IgD-negative memory B cell (primary cell): ENCODE data around the gene SELENOI. TPM values are rescaled to one million over a fixed set of nuclear protein-coding genes. Genes with fewer than 3 reads are reported as not detected.

Source experiments
- H3K27ac Mint-ChIP-seq, 3 donors: one replicate each; pipeline ENCODE4 v1.8.0; 2020 to 2022; ENCODE audit warnings: mild to moderate bottlenecking in 3 of 3, mixed read lengths in 3 of 3, moderate library complexity in 1 of 3
- H3K27me3 Mint-ChIP-seq: one replicate; pipeline ENCODE4 v1.8.0; 2021; ENCODE audit warnings: mixed read lengths
- H3K36me3 Mint-ChIP-seq: one replicate; pipeline ENCODE4 v1.8.0; 2020; ENCODE audit warnings: mild to moderate bottlenecking, mixed read lengths
- H3K4me1 Mint-ChIP-seq, 3 donors: one replicate each; pipeline ENCODE4 v1.8.0; 2020 to 2022; ENCODE audit warnings: mixed read lengths in 3 of 3, mild to moderate bottlenecking in 1 of 3
- H3K4me3 Mint-ChIP-seq, 4 donors: one replicate each; pipeline ENCODE4 v1.8.0; 2020 to 2022; ENCODE audit warnings: mild to moderate bottlenecking in 4 of 4, mixed read lengths in 4 of 4, moderate library complexity in 3 of 4
- H3K9me3 Mint-ChIP-seq, 3 donors: one replicate each; pipeline ENCODE4 v1.8.0; 2020 to 2021; ENCODE audit warnings: mixed read lengths in 3 of 3, mild to moderate bottlenecking in 1 of 3
- polyA plus RNA-seq: library from polyadenylated mRNA; unstranded; fragments of 300-500 nt; fragmentation: Illumina TruSeq; gene quantifications from one replicate; pipeline ENCODE4 v1.2.3, GENCODE V29; 2021

SELENOI gene
- polyA plus RNA-seq, 1 donor from 2014 or later, result 2.6 TPM

DNA sequence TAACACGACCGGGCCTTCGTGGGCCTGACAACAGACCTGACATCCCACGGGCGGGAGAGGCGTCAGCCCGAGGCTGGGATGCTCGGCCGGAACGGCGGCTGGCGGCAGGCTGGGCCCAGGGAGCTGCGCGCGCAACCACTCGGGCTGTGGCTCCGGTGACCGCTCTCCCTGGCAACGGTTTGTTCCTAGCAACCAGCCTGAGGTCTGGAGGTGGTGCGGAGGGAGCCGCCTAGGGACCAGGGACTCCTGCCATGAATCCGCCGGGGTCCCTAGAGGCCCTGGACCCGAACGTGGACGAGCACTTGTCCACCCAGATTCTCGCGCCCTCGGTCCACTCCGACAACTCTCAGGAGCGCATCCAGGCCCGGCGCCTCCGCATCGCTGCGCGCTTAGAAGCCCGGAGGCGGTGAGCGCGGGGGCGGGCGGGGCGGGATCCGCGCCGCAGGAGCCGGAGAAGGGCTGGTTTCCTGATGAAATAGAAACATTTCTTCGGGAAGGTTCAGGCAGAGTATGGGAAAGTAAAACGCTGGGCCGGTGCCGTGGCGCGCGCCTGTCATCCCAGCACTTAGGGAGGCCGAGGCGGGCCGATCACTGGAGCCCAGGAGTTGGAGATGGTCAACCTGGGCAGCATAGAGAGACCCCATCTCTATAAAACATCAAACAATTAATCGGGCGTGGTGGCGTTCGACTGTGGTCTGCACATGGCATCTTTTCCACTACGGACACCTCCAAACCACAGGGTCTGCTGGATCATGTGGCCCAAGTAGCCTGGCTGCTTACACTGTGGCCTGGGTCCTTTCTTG lies 56.0 kb downstream of the SELENOI start, which contains the start of gene DRC1:
Gene DRC1, plus strand, starts transcription at position 182 of the 803 bp plus-strand sequence. Its CDS starts 70 bp downstream, at position 252.
- Mint-ChIP-seq H3K27ac (no peak within 1 kb of the TSS), H3K36me3 (peaks cover under 1% of the 10 kb centered on the region), H3K4me1 (peaks cover 0 to under 1% (median 0%) of the 10 kb centered on the region in 3 donors), H3K4me3 (peak within 1 kb of the TSS in 1 of 4 donors; percentile 3), H3K9me3 (no peaks in the 10 kb centered on the region), H3K27me3 (peaks cover 14% of the 10 kb centered on the region)

GRCh38 chr2:26407526-26407925 lies 61.6 kb downstream of the SELENOI start:
- Mint-ChIP-seq H3K27ac (no peak overlapping the region), H3K4me1 (peaks cover 0 to 12% (median 9%) of the 10 kb centered on the region in 3 donors), H3K9me3 (no peaks in the 10 kb centered on the region), H3K36me3 (no peaks in the 10 kb centered on the region), H3K27me3 (peaks cover 16% of the 10 kb centered on the region), H3K4me3 (no peak overlapping the region)

DNA sequence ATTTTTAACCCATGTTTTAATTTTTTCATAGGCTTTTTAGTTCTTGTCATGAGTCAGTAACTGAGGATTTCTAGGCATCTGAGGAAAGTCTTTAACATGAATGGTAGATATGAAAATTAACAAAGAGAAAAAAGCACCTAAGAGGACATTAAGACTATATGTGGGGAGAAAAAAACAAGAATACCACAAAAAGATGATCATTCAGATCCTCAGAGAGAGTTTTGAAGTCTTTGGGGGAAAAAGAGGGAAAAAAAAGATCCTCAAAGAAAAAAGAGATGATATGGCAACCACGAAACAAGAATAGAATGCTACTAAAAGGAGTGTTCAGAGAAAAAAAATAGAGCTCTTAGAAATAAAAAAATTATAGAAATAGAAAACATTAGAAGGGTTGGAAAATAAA lies 63.8 kb downstream of the SELENOI start:
- Mint-ChIP-seq H3K4me1 (peaks cover 0 to 12% (median 9%) of the 10 kb centered on the region in 3 donors), H3K27me3 (peaks cover 13% of the 10 kb centered on the region), H3K27ac (no peak overlapping the region), H3K36me3 (no peaks in the 10 kb centered on the region), H3K9me3 (no peaks in the 10 kb centered on the region), H3K4me3 (no peak overlapping the region)

GRCh38 chr2:26410764-26411243 lies 64.9 kb downstream of the SELENOI start:
- Mint-ChIP-seq H3K4me1 (peaks cover 0 to 12% (median 9%) of the 10 kb centered on the region in 3 donors), H3K9me3 (no peaks in the 10 kb centered on the region), H3K4me3 (peak overlapping the region in 1 of 4 donors; percentile 41), H3K27me3 (peaks cover 11% of the 10 kb centered on the region), H3K36me3 (no peaks in the 10 kb centered on the region), H3K27ac (no peak overlapping the region)

- no peaks in the 10 kb centered on the region for H3K36me3 Mint-ChIP-seq
- H3K4me1 Mint-ChIP-seq, result peaks cover 0 to 12% (median 9%) of the 10 kb centered on the region in 3 donors
- H3K27me3 Mint-ChIP-seq, result peaks cover 11% of the 10 kb centered on the region
- peak overlapping the region in 2 of 4 donors; percentile 38 to 73 for H3K4me3 Mint-ChIP-seq
- H3K9me3 Mint-ChIP-seq, result no peaks in the 10 kb centered on the region
- H3K27ac Mint-ChIP-seq, result no peak overlapping the region
Measured at GRCh38 chr2:26411419-26411818, 65.5 kb downstream of the SELENOI start.

DNA sequence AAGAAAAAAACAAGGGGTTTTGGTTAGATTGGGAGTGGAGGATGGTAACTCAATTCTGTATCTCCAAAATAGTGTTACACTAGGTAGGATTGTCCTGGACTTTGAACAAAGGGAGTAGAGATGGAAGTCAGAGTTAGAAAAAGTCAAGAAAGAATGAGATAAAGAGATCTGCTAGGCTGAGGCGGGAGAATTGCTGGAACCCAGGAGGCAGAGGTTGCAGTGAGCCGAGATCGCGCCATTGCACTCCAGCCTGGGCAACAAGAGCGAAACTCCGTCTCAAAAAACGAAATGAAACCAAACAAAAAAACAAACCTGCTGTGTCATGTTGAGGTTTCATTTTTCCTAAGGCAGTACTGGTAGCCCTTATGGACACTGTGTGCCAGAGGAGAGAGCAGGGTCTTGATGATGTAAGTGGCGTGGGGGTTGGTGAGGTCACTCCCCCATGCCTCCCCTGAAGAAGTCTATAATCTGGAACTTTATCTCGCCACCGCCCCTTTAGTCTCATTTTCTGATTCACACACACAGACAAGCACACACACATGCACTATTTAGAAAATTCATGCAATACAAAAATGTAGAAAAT lies 66.2 kb downstream of the SELENOI start:
- peaks cover 0 to 12% (median 9%) of the 10 kb centered on the region in 3 donors for H3K4me1 Mint-ChIP-seq
- no peaks in the 10 kb centered on the region for H3K9me3 Mint-ChIP-seq
- H3K36me3 Mint-ChIP-seq, result no peaks in the 10 kb centered on the region
- peaks cover 11% of the 10 kb centered on the region for H3K27me3 Mint-ChIP-seq
- H3K4me3 Mint-ChIP-seq, result peak overlapping the region; percentile 73 to 91 (median 82)
- no peak overlapping the region for H3K27ac Mint-ChIP-seq

DNA sequence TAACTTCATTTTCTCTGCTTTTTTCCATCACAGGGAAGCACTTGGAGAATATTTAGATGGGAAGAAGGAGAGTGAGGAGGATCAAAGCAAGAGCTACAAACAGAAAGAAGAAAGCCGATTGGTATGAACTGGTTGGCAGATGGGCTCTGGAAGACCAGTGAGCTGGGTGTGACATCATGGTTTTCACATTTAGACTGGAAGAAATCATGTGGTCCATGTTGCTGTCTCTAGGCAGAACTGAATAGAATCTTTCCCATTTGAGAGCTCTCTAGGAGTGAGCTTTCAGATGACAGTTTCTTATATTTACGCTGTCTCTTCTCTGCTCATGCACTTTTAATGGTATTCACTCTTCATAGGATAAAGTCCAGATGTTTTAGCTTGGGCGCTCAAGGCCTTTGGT lies 68.4 kb downstream of the SELENOI start:
- no peaks in the 10 kb centered on the region for H3K36me3 Mint-ChIP-seq
- H3K4me3 Mint-ChIP-seq, result no peak overlapping the region
- no peaks in the 10 kb centered on the region for H3K27me3 Mint-ChIP-seq
- no peaks in the 10 kb centered on the region for H3K9me3 Mint-ChIP-seq
- H3K4me1 Mint-ChIP-seq, result peaks cover 0 to 12% (median 9%) of the 10 kb centered on the region in 3 donors
- no peak overlapping the region for H3K27ac Mint-ChIP-seq

GRCh38 chr2:26421961-26422360 lies 76.0 kb downstream of the SELENOI start:
- Mint-ChIP-seq H3K9me3 (peaks cover 2 to 7% (median 4%) of the 10 kb centered on the region in 3 donors), H3K36me3 (peaks cover 5% of the 10 kb centered on the region), H3K27ac (no peak overlapping the region), H3K4me1 (no peaks in the 10 kb centered on the region), H3K4me3 (no peak overlapping the region), H3K27me3 (peaks cover 3% of the 10 kb centered on the region)

DNA sequence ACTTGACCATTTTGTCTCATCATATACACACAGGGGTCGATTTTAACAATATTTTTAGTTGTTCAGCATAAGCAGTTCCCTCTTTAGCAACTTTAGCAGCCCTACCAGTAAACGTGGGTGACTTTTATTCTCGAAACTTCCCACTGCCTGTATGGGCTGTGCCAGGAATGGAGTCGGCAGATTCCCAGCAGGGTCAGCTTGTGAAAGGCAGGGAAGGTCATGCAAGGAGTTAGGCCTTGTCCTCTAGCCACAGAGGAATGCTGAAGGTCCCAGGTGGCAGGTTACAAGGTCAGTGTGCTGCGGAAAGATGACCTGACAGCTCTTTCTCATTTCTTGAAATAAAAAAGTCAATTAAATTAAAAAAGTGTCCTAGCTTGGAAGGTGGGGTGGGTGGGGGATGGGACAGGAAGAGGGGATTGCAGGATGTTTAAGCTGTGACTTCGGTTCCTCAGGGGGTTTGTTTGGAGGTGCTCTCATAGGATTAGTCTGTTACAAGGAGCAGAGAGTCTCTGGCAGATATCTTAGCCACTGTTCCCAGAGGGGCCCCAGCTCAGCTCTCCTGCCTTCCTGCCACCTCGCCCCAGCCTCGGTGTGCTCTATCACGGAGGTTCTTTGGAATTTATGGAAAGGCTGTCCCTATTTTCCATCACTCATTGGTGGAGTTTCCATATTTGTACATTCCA lies 77.1 kb downstream of the SELENOI start:
- no peak overlapping the region for H3K27ac Mint-ChIP-seq
- H3K36me3 Mint-ChIP-seq, result peaks cover 5% of the 10 kb centered on the region
- no peaks in the 10 kb centered on the region for H3K4me1 Mint-ChIP-seq
- no peak overlapping the region for H3K4me3 Mint-ChIP-seq
- peaks cover 3% of the 10 kb centered on the region for H3K27me3 Mint-ChIP-seq
- H3K9me3 Mint-ChIP-seq, result peaks cover 2 to 7% (median 4%) of the 10 kb centered on the region in 3 donors

- H3K4me1 Mint-ChIP-seq, result no peaks in the 10 kb centered on the region
- H3K27ac Mint-ChIP-seq, result no peak overlapping the region
- no peak overlapping the region for H3K4me3 Mint-ChIP-seq
- H3K9me3 Mint-ChIP-seq, result peaks cover 2 to 7% (median 4%) of the 10 kb centered on the region in 3 donors
- H3K27me3 Mint-ChIP-seq, result peaks cover 3% of the 10 kb centered on the region
- H3K36me3 Mint-ChIP-seq, result peaks cover 5% of the 10 kb centered on the region
Measured at GRCh38 chr2:26423750-26424149, 77.8 kb downstream of the SELENOI start.

DNA sequence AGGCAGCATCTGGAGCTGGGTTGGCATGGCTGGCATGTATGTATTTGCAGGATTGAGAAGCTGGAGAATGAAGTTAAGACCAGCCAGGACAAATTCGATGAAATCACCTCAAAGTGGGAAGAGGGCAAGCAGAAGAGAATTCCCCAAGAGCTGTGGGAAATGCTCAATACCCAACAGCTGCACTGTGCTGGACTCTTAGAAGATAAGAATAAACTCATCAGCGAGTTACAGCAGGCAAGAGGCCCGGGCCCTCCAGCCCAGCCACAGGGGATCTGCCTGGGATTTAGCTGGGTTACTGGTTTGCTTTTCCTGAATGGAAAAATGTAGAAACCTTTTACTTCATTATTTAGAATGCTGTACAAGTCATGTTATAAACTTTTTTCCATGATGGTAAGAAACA lies 78.3 kb downstream of the SELENOI start:
- Mint-ChIP-seq H3K27ac (no peak overlapping the region), H3K4me3 (no peak overlapping the region), H3K4me1 (no peaks in the 10 kb centered on the region), H3K36me3 (peaks cover 5% of the 10 kb centered on the region), H3K27me3 (peaks cover 3% of the 10 kb centered on the region), H3K9me3 (peaks cover 2 to 7% (median 4%) of the 10 kb centered on the region in 3 donors)

GRCh38 chr2:26428846-26429245 lies 82.9 kb downstream of the SELENOI start:
- Mint-ChIP-seq H3K27ac (no peak overlapping the region), H3K4me3 (no peak overlapping the region), H3K36me3 (peaks cover 4% of the 10 kb centered on the region), H3K9me3 (peaks cover 2 to 7% (median 4%) of the 10 kb centered on the region in 3 donors), H3K4me1 (no peaks in the 10 kb centered on the region), H3K27me3 (peaks cover 3% of the 10 kb centered on the region)

DNA sequence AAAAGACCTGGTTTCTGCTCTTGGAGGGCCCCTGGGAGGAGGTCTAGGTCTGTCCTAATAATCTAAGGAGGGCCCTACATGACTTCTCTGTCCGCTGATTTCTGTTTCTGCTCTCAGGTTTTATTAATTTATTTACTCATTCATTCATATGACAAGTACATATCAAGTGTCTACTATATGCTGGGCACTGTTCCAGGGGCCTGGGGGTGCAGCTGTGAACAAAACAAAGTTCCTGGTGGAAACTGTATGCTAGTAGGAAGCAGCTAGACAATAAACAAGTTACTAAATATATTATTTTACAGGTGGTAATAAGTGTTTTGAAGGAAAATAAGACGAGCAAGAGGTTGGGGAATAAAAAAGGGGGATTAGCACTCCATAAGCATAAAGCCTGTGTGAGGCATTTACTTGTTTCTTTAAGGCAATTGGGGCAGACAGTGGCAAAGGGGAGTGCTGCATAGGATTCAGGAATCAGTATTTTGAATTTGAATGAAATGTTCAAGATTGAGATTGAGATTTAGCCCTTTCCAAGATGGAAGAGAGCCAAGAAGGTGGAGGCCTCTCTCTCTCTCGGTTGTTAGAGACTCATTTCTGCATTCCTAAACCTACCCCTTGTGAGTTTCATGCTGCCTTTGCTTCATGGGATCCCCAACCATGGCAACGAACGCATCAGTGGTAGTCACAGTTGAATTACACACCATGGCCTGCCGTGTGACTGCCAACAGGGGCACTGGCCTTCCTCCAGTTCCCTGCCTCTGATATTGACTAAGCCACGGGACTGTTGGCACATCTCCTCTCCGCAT lies 84.0 kb downstream of the SELENOI start:
- H3K4me3 Mint-ChIP-seq, result no peak overlapping the region
- H3K9me3 Mint-ChIP-seq, result peaks cover under 1 to 6% (median 4%) of the 10 kb centered on the region in 3 donors
- no peaks in the 10 kb centered on the region for H3K4me1 Mint-ChIP-seq
- H3K36me3 Mint-ChIP-seq, result peaks cover under 1% of the 10 kb centered on the region
- no peak overlapping the region for H3K27ac Mint-ChIP-seq
- H3K27me3 Mint-ChIP-seq, result peaks cover 5% of the 10 kb centered on the region

- H3K27me3 Mint-ChIP-seq, result peaks cover 5% of the 10 kb centered on the region
- peaks cover 0 to 4% (median 0%) of the 10 kb centered on the region in 3 donors for H3K9me3 Mint-ChIP-seq
- no peaks in the 10 kb centered on the region for H3K36me3 Mint-ChIP-seq
- H3K27ac Mint-ChIP-seq, result no peak overlapping the region
- H3K4me1 Mint-ChIP-seq, result no peaks in the 10 kb centered on the region
- H3K4me3 Mint-ChIP-seq, result no peak overlapping the region
Measured at GRCh38 chr2:26430826-26431225, 84.9 kb downstream of the SELENOI start.
